ENCODE data around the gene MED22. TPM values are rescaled to one million over a fixed set of nuclear protein-coding genes. Genes with fewer than 3 reads are reported as not detected.
"Not testable (repeated sequence)": the region's sequence is repeated elsewhere in the genome, so short reads cannot be mapped to it uniquely, and the experiment has no call there.

MED22 gene
- total RNA-seq = 23.4 and 27.6 TPM in 2 replicates
- long read RNA-seq, partial matches to known transcripts = 0 of 2 reads
- long read RNA-seq, other reads (novel, unspliced or antisense) = 2 of 2 reads

GRCh38 chr9:133347985-133348717 is at the start of gene MED22, which contains the start of gene RPL7A:
Gene MED22 (minus strand): TSS chr9:133348131. CDS start chr9:133346662, 1,469 bp downstream.
Gene RPL7A (plus strand): TSS chr9:133348218. CDS start chr9:133348244, 26 bp downstream.
- H3K27ac Mint-ChIP-seq (ENCODE audit: unreplicated experiment) = peak within 1 kb of the TSS; percentile 97
- peaks cover 41% of the 10 kb centered on the region for H3K36me3 Mint-ChIP-seq (ENCODE audit: unreplicated experiment)
- TF ChIP-seq, protein P1, sequence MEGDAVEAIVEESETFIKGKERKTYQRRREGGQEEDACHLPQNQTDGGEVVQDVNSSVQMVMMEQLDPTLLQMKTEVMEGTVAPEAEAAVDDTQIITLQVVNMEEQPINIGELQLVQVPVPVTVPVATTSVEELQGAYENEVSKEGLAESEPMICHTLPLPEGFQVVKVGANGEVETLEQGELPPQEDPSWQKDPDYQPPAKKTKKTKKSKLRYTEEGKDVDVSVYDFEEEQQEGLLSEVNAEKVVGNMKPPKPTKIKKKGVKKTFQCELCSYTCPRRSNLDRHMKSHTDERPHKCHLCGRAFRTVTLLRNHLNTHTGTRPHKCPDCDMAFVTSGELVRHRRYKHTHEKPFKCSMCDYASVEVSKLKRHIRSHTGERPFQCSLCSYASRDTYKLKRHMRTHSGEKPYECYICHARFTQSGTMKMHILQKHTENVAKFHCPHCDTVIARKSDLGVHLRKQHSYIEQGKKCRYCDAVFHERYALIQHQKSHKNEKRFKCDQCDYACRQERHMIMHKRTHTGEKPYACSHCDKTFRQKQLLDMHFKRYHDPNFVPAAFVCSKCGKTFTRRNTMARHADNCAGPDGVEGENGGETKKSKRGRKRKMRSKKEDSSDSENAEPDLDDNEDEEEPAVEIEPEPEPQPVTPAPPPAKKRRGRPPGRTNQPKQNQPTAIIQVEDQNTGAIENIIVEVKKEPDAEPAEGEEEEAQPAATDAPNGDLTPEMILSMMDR (IDR thresholded peaks at IDR 0.05) = no peak
- peaks cover 30% of the 10 kb centered on the region for H3K4me1 Mint-ChIP-seq (ENCODE audit: unreplicated experiment)
- peak within 1 kb of the TSS; percentile 98 for H3K4me3 Mint-ChIP-seq (ENCODE audit: unreplicated experiment)
- no peaks in the 10 kb centered on the region for H3K9me3 Mint-ChIP-seq (ENCODE audit: unreplicated experiment)
- no peaks in the 10 kb centered on the region for H3K27me3 Mint-ChIP-seq (ENCODE audit: unreplicated experiment)
- peak; percentile 96 for DNase-seq (ENCODE audit: extremely low spot score, unreplicated experiment)

DNA sequence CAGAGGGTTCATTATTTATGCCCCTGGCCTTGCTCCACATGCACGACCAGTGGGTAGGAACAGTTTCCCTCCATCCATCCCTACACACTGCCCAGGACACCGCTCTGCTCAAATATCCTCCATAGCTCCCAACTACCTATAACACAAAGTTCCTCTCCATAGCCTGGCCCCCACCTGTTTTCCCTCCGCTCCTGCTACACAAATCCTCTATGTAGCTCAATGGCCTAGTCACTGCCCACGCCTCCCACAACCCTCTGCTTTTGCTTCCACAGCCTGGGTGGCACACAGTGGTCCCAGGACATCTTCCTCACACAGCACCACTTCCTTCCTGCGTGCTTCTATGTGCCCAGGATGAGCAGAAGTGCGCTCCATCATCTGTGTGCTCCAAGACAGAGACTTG is 49.4 kb upstream of the MED22 start:
- no peak for DNase-seq (ENCODE audit: extremely low spot score, unreplicated experiment)
- Mint-ChIP-seq H3K27me3 (ENCODE audit: unreplicated experiment) (peaks cover 18% of the 10 kb centered on the region), H3K4me1 (ENCODE audit: unreplicated experiment) (no peaks in the 10 kb centered on the region), H3K27ac (ENCODE audit: unreplicated experiment) (no peak overlapping the region), H3K9me3 (ENCODE audit: unreplicated experiment) (no peaks in the 10 kb centered on the region), H3K36me3 (ENCODE audit: unreplicated experiment) (no peaks in the 10 kb centered on the region), H3K4me3 (ENCODE audit: unreplicated experiment) (no peak overlapping the region)
- TF ChIP-seq, protein P1 (IDR thresholded peaks at IDR 0.05) = no peak

DNA sequence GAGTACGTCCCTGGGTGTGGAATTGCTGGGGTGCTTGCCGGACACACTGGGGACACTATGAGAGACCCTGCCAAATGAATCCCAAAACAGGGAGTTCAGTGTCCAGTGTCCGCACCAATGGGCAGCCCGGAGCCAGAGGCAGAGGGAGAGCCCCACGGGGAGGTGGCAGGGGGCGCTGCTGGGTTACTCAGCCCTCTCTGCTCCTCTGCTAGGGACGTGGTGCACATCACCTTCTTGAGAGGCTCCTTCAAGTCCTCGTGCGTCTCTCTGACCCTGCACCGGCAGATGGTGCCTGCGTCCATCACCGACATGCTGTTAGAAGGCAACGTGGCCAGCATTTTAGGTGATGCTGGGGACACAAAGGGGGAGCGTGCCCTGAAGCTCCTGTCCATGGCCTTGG is 49.0 kb upstream of the MED22 start:
- Mint-ChIP-seq H3K4me3 (ENCODE audit: unreplicated experiment) (no peak overlapping the region), H3K9me3 (ENCODE audit: unreplicated experiment) (no peaks in the 10 kb centered on the region), H3K27ac (ENCODE audit: unreplicated experiment) (no peak overlapping the region), H3K27me3 (ENCODE audit: unreplicated experiment) (peaks cover 18% of the 10 kb centered on the region), H3K36me3 (ENCODE audit: unreplicated experiment) (no peaks in the 10 kb centered on the region), H3K4me1 (ENCODE audit: unreplicated experiment) (no peaks in the 10 kb centered on the region)
- TF ChIP-seq, protein P1 (IDR thresholded peaks at IDR 0.05) = peak; percentile 32
- DNase-seq (ENCODE audit: extremely low spot score, unreplicated experiment) = no peak

DNA sequence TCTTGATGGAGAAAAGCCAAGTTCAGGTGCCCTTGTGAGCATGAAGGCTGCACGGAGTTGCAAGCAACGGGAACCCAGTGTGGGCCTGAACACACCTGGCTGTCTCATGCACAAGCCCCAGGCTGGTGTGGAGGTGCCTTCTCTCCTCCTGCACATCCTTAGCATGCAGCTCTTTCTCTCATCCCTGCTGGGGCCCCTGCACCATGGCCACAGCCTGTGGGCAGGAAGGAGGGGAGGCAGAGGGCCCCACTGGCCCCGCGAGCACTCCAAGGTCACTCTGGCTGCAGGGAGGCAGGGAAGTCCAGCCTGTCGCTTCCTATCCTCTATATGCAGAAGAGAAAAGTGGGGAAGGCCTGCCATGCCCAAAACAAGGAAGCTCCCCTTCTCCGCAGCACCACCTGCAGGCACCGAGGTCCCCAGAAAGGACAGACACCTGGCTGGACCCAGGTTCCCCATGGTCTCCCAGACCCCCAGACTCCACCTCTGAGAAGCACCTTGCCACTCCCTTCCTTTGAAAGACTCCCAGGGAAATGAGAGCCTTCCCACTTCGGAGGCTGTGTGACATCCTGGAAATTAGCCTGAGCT is 46.8 kb upstream of the MED22 start:
- H3K27me3 Mint-ChIP-seq (ENCODE audit: unreplicated experiment) = peaks cover 20% of the 10 kb centered on the region
- no peak for DNase-seq (ENCODE audit: extremely low spot score, unreplicated experiment)
- H3K4me3 Mint-ChIP-seq (ENCODE audit: unreplicated experiment) = no peak overlapping the region
- no peaks in the 10 kb centered on the region for H3K4me1 Mint-ChIP-seq (ENCODE audit: unreplicated experiment)
- no peak overlapping the region for H3K27ac Mint-ChIP-seq (ENCODE audit: unreplicated experiment)
- H3K36me3 Mint-ChIP-seq (ENCODE audit: unreplicated experiment) = no peaks in the 10 kb centered on the region
- H3K9me3 Mint-ChIP-seq (ENCODE audit: unreplicated experiment) = no peaks in the 10 kb centered on the region
- TF ChIP-seq, protein P1 (IDR thresholded peaks at IDR 0.05) = no peak

DNA sequence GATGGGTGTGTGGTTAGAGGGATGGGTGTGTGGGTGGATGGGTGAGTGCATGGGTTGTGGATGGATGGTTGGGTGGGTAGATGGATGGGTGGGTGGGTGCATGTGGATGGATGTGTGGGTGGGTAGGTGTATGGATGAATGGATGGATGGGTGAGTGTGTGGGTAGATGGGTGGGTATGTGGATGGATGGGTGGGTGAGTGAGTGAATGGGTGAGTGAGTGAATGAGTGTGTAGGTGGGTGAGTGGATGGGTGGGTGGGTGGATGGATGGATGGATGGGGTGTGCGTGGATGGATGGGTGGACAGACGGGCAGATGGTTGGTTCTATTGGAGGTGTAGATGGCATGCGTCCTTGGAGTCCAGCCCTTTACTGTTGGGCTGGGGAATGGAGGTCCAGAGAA is 45.5 kb upstream of the MED22 start:
- Mint-ChIP-seq H3K4me1 (ENCODE audit: unreplicated experiment) (no peaks in the 10 kb centered on the region), H3K9me3 (ENCODE audit: unreplicated experiment) (no peaks in the 10 kb centered on the region), H3K4me3 (ENCODE audit: unreplicated experiment) (no peak overlapping the region), H3K27me3 (ENCODE audit: unreplicated experiment) (peaks cover 20% of the 10 kb centered on the region), H3K27ac (ENCODE audit: unreplicated experiment) (no peak overlapping the region), H3K36me3 (ENCODE audit: unreplicated experiment) (no peaks in the 10 kb centered on the region)
- TF ChIP-seq, protein P1 (IDR thresholded peaks at IDR 0.05) = no peak
- DNase-seq (ENCODE audit: extremely low spot score, unreplicated experiment) = no peak

GRCh38 chr9:133392308-133392707 is 44.4 kb upstream of the MED22 start:
- peaks cover 16% of the 10 kb centered on the region for H3K27me3 Mint-ChIP-seq (ENCODE audit: unreplicated experiment)
- H3K4me3 Mint-ChIP-seq (ENCODE audit: unreplicated experiment); H3K36me3 Mint-ChIP-seq (ENCODE audit: unreplicated experiment); DNase-seq (ENCODE audit: extremely low spot score, unreplicated experiment); H3K4me1 Mint-ChIP-seq (ENCODE audit: unreplicated experiment); H3K9me3 Mint-ChIP-seq (ENCODE audit: unreplicated experiment); H3K27ac Mint-ChIP-seq (ENCODE audit: unreplicated experiment): not testable (repeated sequence)

GRCh38 chr9:133391449-133391848 is 43.5 kb upstream of the MED22 start:
- peaks cover 14% of the 10 kb centered on the region for H3K27me3 Mint-ChIP-seq (ENCODE audit: unreplicated experiment)
- H3K4me1 Mint-ChIP-seq (ENCODE audit: unreplicated experiment); H3K9me3 Mint-ChIP-seq (ENCODE audit: unreplicated experiment); H3K4me3 Mint-ChIP-seq (ENCODE audit: unreplicated experiment); H3K27ac Mint-ChIP-seq (ENCODE audit: unreplicated experiment); H3K36me3 Mint-ChIP-seq (ENCODE audit: unreplicated experiment); DNase-seq (ENCODE audit: extremely low spot score, unreplicated experiment): not testable (repeated sequence)
